GM10248 (cell line): ENCODE results near the gene OGT.

Experiments
- CTCF ChIA-PET: fragments of 300-600 bp; sonication (Branson Sonifier 250); formaldehyde crosslinking; extraction: SDS; loops from one replicate; lab custom pipeline; 2021; ENCODE audit warnings: antibody characterized with exemption; lab: Yijun Ruan, JAX
- POLR2A ChIA-PET: fragments of 350-650 bp; sonication (Branson Sonifier 250); formaldehyde crosslinking; extraction: SDS; loops from one replicate; lab custom pipeline; 2020; ENCODE audit warnings: antibody characterized with exemption; lab: Yijun Ruan, JAX
- DNase-seq: peaks from one replicate; pipeline ENCODE4 v3.0.0; 2012; ENCODE audit errors: extremely low spot score
- TF ChIP-seq, protein P1 (sequence below): IDR thresholded peaks from 2 replicates; pipeline ENCODE4 v1.5.1; 2012; ENCODE audit warnings: mild to moderate bottlenecking, low read depth; ENCODE audit errors: extremely low read depth, missing control alignments, control extremely low read depth

Gene OGT

DNA sequence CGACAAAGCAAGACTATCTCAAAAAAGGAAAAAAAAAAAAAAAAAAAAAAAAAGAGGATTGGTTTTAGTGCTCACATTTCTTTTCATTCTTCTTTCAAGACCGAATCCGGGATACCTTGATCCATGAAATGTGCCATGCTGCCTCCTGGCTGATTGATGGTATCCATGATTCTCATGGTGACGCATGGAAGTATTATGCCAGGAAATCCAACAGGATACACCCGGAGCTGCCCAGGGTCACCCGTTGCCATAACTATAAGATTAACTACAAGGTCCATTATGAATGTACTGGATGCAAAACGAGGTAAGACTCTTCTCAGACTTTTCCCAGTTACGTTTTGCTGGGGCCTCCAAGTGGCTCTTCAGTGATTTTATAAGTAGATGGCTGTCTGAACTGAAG is 79.4 kb downstream of the OGT start:
- POLR2A ChIA-PET: no interaction called here
- TF ChIP-seq, protein P1, sequence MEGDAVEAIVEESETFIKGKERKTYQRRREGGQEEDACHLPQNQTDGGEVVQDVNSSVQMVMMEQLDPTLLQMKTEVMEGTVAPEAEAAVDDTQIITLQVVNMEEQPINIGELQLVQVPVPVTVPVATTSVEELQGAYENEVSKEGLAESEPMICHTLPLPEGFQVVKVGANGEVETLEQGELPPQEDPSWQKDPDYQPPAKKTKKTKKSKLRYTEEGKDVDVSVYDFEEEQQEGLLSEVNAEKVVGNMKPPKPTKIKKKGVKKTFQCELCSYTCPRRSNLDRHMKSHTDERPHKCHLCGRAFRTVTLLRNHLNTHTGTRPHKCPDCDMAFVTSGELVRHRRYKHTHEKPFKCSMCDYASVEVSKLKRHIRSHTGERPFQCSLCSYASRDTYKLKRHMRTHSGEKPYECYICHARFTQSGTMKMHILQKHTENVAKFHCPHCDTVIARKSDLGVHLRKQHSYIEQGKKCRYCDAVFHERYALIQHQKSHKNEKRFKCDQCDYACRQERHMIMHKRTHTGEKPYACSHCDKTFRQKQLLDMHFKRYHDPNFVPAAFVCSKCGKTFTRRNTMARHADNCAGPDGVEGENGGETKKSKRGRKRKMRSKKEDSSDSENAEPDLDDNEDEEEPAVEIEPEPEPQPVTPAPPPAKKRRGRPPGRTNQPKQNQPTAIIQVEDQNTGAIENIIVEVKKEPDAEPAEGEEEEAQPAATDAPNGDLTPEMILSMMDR: no peak
- CTCF ChIA-PET: no interaction called here
- DNase-seq: no peak

GRCh38 chrX:71615056-71615455 is 82.2 kb downstream of the OGT start:
- ChIA-PET CTCF (interaction anchor here (1.1 kb wide), 1 partner anchor 35 kb away, joined by 6 read pairs; no protein-coding TSS in a partner anchor), POLR2A (no interaction called here)
- DNase-seq: no peak
- TF ChIP-seq, protein P1: no peak

DNA sequence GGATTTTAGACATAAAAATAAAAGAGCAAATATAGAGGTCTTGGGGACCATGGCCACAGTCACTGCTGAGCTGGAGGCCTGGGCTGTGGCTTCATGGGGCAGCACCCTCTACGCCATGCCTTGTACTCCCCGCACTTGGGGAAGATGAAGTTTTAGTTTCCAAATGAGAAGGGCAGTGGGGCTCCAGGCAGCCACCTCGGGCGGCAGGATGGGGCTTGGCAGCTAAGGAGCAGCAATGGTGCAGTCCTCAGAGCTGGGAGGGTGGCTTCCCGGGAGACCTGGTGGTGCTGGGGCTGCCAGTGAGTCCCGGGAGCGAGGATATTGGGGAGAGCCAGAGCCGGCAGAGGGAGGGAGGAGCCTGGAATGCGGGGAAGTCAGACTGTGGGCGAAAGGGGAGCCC is 83.0 kb downstream of the OGT start:
- ChIA-PET POLR2A (no interaction called here), CTCF (interaction anchor here (1.1 kb wide), 1 partner anchor 34 kb away, joined by 6 read pairs; no protein-coding TSS in a partner anchor)
- TF ChIP-seq, protein P1: no peak
- DNase-seq: no peak

DNA sequence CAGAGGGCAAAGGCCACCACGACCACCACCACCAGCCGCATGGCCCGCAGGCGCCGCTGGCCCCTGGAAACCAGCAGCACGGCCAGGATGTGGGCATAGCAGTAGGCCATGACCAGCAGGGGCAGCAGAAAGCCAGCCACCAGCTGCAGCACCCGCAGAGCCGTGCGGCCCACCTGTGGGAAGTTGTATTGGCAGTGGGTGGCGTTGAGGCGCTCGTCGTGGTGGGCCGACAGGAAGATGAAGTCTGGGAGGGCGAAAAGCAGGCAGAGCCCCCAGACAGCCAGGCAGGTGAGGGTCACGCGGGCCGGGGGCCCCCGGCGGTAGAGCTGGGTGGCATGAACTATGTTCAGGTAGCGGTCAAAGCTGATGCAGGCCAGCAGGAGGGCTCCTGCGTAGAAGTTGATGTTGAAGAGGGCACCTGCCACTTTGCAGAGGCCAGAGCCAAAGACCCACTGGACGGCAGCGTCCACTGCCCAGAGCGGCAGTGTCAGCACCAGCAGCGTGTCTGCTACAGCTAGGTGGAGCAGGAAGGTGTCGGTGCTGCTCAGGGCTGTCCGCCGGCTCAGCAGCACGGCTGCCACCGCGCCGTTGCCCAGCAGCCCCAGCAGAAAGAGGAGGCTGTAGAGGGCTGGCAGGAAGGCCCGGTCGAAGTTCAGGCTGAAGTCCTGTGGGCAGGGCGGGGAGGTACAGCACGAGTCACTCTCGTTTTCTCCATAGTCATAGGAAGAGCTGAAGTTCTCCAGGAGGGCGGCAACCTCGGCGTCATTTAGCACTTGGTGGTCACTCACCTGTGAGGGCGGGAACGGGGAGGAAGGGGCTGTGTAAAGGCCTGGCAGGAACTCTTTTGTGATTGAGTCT is 84.0 kb downstream of the OGT start:
- ChIA-PET CTCF (no interaction called here), POLR2A (no interaction called here)
- DNase-seq: no peak
- TF ChIP-seq, protein P1: peak; percentile 15

DNA sequence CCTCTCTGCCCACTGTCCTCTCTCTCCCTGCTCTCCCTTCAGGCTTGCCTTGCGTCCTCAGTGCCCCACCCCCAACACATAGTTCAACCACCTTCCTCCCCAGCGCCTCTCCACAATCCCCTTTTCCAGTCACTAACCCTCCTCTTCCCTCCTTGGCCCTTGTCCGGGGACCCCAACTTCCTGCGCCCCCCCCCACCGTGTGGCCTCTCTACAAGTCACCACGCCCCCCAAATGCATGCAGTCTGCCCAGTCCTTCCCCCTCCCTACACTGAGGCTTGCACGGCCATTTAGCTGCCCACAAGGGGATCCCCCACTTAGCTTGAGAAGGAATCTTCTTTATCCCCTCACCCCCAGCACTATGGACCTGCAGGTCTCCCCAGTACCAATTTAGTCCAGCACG is 84.8 kb downstream of the OGT start:
- TF ChIP-seq, protein P1: no peak
- ChIA-PET CTCF (interaction anchor here (2.4 kb wide), 1 partner anchor 33 kb away, joined by 8 read pairs; no protein-coding TSS in a partner anchor), POLR2A (no interaction called here)
- no peak for DNase-seq

GRCh38 chrX:71618303-71618721 is 85.4 kb downstream of the OGT start, which contains the start of gene CXCR3:
CXCR3 (minus strand) TSS chrX:71618511; CDS start chrX:71618449, 62 bp downstream.
- DNase-seq: peak; percentile 57
- TF ChIP-seq, protein P1: no peak
- ChIA-PET CTCF (interaction anchor here (2.1 to 2.4 kb wide), 2 partner anchors 32 to 34 kb away, joined by 6 to 8 read pairs; no protein-coding TSS in a partner anchor), POLR2A (interaction anchor here (0.6 kb wide), 1 partner anchor 22 kb away, joined by 3 read pairs; no protein-coding TSS in a partner anchor)
